PC-3 (cell line): ENCODE data around the gene NCF4. TPM values are rescaled to one million over a fixed set of nuclear protein-coding genes. Genes with fewer than 3 reads are reported as not detected.

Source experiments
- ATAC-seq: fragments of 200-7000 bp; cut with Tn5 transposase; 2 replicates; pipeline ENCODE4 v1.9.1; 2020; ENCODE audit warnings: mild to moderate bottlenecking, moderate library complexity
- Bru-seq: library from RNA; stranded (reverse); fragments of 400-500 nt; gene quantifications from one replicate; lab custom pipeline; 2021; lab: Mats Ljungman, UMichigan
- BruChase-seq, 2 experiments: library from RNA; stranded (reverse); fragments of 400-500 nt; gene quantifications; one replicate each; lab custom pipeline; 2021; lab: Mats Ljungman, UMichigan
- BruUV-seq: library from RNA; stranded (reverse); fragments of 400-500 nt; replicated peaks from 2 replicates; lab custom pipeline; 2021; lab: Mats Ljungman, UMichigan
- CTCF ChIA-PET: fragments of 300-600 bp; sonication (Branson Sonifier 250); formaldehyde crosslinking; loops from one replicate; lab custom pipeline; 2022; ENCODE audit warnings: antibody characterized with exemption; lab: Charles Lee
- POLR2A ChIA-PET: fragments of 300-600 bp; sonication (Branson Sonifier 250); formaldehyde crosslinking; loops from one replicate; lab custom pipeline; 2022; ENCODE audit warnings: antibody characterized with exemption; ENCODE audit not compliant: unreplicated experiment; lab: Charles Lee
- DNase-seq: peaks from one replicate; pipeline ENCODE4 v3.0.0-alpha.2; 2015
- H2AFZ ChIP-seq: fragments of 300-600 bp; sonication (generic); 2 replicates; pipeline ENCODE4 v1.6.0; 2016; ENCODE audit warnings: antibody characterized with exemption, low read length
- H3F3A ChIP-seq: fragments of 300-600 bp; sonication (generic); one replicate; pipeline ENCODE4 v1.6.0; 2017; ENCODE audit warnings: antibody characterized with exemption, low read length, control low read depth, mild to moderate bottlenecking; ENCODE audit not compliant: unreplicated experiment
- H3K27ac ChIP-seq: fragments of 300-600 bp; sonication (generic); 2 replicates; pipeline ENCODE4 v1.5.1; 2016; ENCODE audit warnings: mild to moderate bottlenecking, low read length
- H3K27me3 ChIP-seq: fragments of 300-600 bp; sonication (generic); 2 replicates; pipeline ENCODE4 v1.6.1; 2016; ENCODE audit warnings: low read length, mixed read lengths
- H3K36me3 ChIP-seq: fragments of 300-600 bp; sonication (generic); 2 replicates; pipeline ENCODE4 v1.6.1; 2016; ENCODE audit warnings: low read depth, mixed run types, low read length, mixed read lengths
- H3K4me1 ChIP-seq: fragments of 300-600 bp; sonication (generic); 2 replicates; pipeline ENCODE4 v1.5.1; 2016; ENCODE audit warnings: low read length; ENCODE audit not compliant: insufficient read depth
- H3K4me2 ChIP-seq: fragments of 300-600 bp; sonication (generic); 2 replicates; pipeline ENCODE4 v1.6.0; 2016; ENCODE audit warnings: low read length
- H3K4me3 ChIP-seq: fragments of 300-600 bp; sonication (generic); 2 replicates; pipeline ENCODE4 v1.5.1; 2016; ENCODE audit warnings: mild to moderate bottlenecking, low read length, mixed read lengths
- H3K79me2 ChIP-seq: fragments of 300-600 bp; sonication (generic); 2 replicates; pipeline ENCODE4 v1.6.1; 2017; ENCODE audit warnings: low read length, mixed read lengths
- H3K9ac ChIP-seq: fragments of 300-600 bp; sonication (generic); 2 replicates; pipeline ENCODE4 v1.6.0; 2016; ENCODE audit warnings: mild to moderate bottlenecking, low read length
- H3K9me2 ChIP-seq: fragments of 300-600 bp; sonication (generic); replicated peaks from 2 replicates; pipeline ENCODE4 v1.6.1; 2016; ENCODE audit warnings: mixed run types, low read length, mixed read lengths
- H3K9me3 ChIP-seq: fragments of 300-600 bp; sonication (generic); 2 replicates; pipeline ENCODE4 v1.6.1; 2016; ENCODE audit warnings: low read length, mixed read lengths
- H4K20me1 ChIP-seq: fragments of 300-600 bp; sonication (generic); 2 replicates; pipeline ENCODE4 v1.6.1; 2016; ENCODE audit warnings: low read length, mixed read lengths
- EZH2 ChIP-seq: fragments of 300-600 bp; sonication (generic); IDR thresholded peaks from one replicate; pipeline ENCODE4 v1.6.1; 2017; ENCODE audit warnings: antibody characterized with exemption, mild to moderate bottlenecking, low read length; ENCODE audit not compliant: unreplicated experiment
- EZH2phosphoT487 ChIP-seq: fragments of 300-600 bp; sonication (generic); IDR thresholded peaks from 2 replicates; pipeline ENCODE4 v1.6.1; 2018; ENCODE audit warnings: mild to moderate bottlenecking, antibody characterized with exemption, low read length, borderline replicate concordance
- intact Hi-C: fragments of 100-400 bp; cut with micrococcal nuclease; formaldehyde crosslinking; loops from 2 replicates; pipeline ENCODE4 v1.9.0; 2023
- long read RNA-seq: library from polyadenylated mRNA; unstranded; transcript quantifications from one replicate; pipeline ENCODE4 v2.0.0, GENCODE V29; 2021; ENCODE audit not compliant: unreplicated experiment
- total RNA-seq: library from RNA; depleted of rRNA; stranded (reverse); fragments of >200 nt; gene quantifications from 2 replicates; pipeline ENCODE4 v1.2.3, GENCODE V29; 2014; rRNA removed
- TF ChIP-seq, protein P1 (sequence below): fragments of 300-600 bp; sonication (generic); conservative IDR thresholded peaks from 2 replicates; pipeline ENCODE4 v1.5.1; 2017; ENCODE audit warnings: antibody characterized with exemption, low read depth, mild to moderate bottlenecking, low read length

Gene NCF4
- 0.47 TPM in 1 of 2 replicates, not detected in the other for total RNA-seq
- percentile 5 among the genes with signal in this experiment for Bru-seq, nascent RNA
- not detected for BruChase-seq, experiment 1, labeled RNA remaining after a 6-hour chase
- BruChase-seq, experiment 2, labeled RNA remaining after a 2-hour chase, result not detected
- long read RNA-seq, result 0 reads

GRCh38 chr22:36860821-36861659, at the start of gene NCF4:
NCF4 (plus strand) TSS chr22:36861006; CDS start chr22:36861172, 166 bp downstream.
- intact Hi-C loops, result no loop called here
- H3K4me1 ChIP-seq, result no peaks in the 10 kb centered on the region
- no peaks in the 10 kb centered on the region; the same call in 1 of the 2 replicates for H3K36me3 ChIP-seq
- no peaks in the 10 kb centered on the region for H3K79me2 ChIP-seq
- H3K9me3 ChIP-seq, result no peaks in the 10 kb centered on the region
- H3K27me3 ChIP-seq, result 0 out of 2 replicates have a peak, but pooled peaks cover 6% of the 10 kb centered on the region
- DNase-seq (no peak), ATAC-seq (no peak)
- no peak within 1 kb of the TSS for H3K9ac ChIP-seq
- ChIA-PET POLR2A (no interaction called here), CTCF (no interaction called here)
- H4K20me1 ChIP-seq, result no peaks in the 10 kb centered on the region
- no peaks in the 10 kb centered on the region for H3F3A ChIP-seq
- no peaks in the 10 kb centered on the region for H3K9me2 ChIP-seq
- no TSS peak for BruUV-seq
- no peak within 1 kb of the TSS for H3K4me3 ChIP-seq
- H3K27ac ChIP-seq, result no peak within 1 kb of the TSS
- no peak within 1 kb of the TSS for H3K4me2 ChIP-seq
- no peak for TF ChIP-seq EZH2
- no peak within 1 kb of the TSS for H2AFZ ChIP-seq

GRCh38 chr22:36811094-36811800, 49.6 kb upstream of the NCF4 start:
- no peaks in the 10 kb centered on the region for H3K36me3 ChIP-seq
- ChIA-PET POLR2A (no interaction called here), CTCF (no interaction called here)
- H3K4me1 ChIP-seq, result no peaks in the 10 kb centered on the region
- H3K79me2 ChIP-seq, result no peaks in the 10 kb centered on the region
- no peaks in the 10 kb centered on the region for H3K9me3 ChIP-seq
- H3K4me2 ChIP-seq, result no peak overlapping the region
- H3K9ac ChIP-seq, result no peak overlapping the region
- TF ChIP-seq EZH2, result no peak
- TF ChIP-seq EZH2phosphoT487, result no peak
- ATAC-seq, result no peak
- no peaks in the 10 kb centered on the region for H3K9me2 ChIP-seq
- H2AFZ ChIP-seq, result no peak overlapping the region
- H3K27ac ChIP-seq, result no peak overlapping the region
- H3F3A ChIP-seq, result no peaks in the 10 kb centered on the region
- no peaks in the 10 kb centered on the region for H4K20me1 ChIP-seq
- H3K4me3 ChIP-seq, result no peak overlapping the region
- DNase-seq, result no peak
- H3K27me3 ChIP-seq, result peaks cover 29% of the 10 kb centered on the region
- intact Hi-C loops, result no loop called here
- no TSS peak for BruUV-seq

DNA sequence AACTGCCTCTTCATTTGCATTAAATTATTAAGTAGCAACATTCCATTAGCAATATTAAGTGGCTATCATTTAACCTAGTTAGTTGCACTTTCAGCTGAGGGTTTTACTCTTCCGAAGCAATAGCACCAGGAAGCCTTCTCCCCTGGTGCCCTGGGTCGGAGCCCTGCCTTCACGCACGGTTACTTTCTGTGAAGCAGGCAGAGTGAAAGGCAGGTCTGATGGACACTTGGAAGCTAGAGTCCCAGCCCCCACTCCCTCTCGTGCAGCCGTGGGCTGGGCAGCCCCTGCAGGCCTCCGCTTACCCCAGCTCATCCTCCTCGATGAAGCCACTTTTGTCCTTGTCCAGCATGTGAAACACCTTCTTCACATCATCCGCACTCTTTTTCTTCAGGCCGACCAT, 46.0 kb upstream of the NCF4 start:
- BruUV-seq, result no TSS peak
- no peaks in the 10 kb centered on the region for H3K9me3 ChIP-seq
- H4K20me1 ChIP-seq, result no peaks in the 10 kb centered on the region
- intact Hi-C loops, result no loop called here
- H3K4me3 ChIP-seq, result no peak overlapping the region
- ATAC-seq, result no peak
- H2AFZ ChIP-seq, result no peak overlapping the region
- H3K36me3 ChIP-seq, result no peaks in the 10 kb centered on the region
- peaks cover 52% of the 10 kb centered on the region for H3K27me3 ChIP-seq
- no peaks in the 10 kb centered on the region for H3F3A ChIP-seq
- TF ChIP-seq, protein P1, sequence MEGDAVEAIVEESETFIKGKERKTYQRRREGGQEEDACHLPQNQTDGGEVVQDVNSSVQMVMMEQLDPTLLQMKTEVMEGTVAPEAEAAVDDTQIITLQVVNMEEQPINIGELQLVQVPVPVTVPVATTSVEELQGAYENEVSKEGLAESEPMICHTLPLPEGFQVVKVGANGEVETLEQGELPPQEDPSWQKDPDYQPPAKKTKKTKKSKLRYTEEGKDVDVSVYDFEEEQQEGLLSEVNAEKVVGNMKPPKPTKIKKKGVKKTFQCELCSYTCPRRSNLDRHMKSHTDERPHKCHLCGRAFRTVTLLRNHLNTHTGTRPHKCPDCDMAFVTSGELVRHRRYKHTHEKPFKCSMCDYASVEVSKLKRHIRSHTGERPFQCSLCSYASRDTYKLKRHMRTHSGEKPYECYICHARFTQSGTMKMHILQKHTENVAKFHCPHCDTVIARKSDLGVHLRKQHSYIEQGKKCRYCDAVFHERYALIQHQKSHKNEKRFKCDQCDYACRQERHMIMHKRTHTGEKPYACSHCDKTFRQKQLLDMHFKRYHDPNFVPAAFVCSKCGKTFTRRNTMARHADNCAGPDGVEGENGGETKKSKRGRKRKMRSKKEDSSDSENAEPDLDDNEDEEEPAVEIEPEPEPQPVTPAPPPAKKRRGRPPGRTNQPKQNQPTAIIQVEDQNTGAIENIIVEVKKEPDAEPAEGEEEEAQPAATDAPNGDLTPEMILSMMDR, result no peak
- TF ChIP-seq EZH2phosphoT487 (no peak), EZH2 (no peak)
- H3K9ac ChIP-seq, result no peak overlapping the region
- POLR2A ChIA-PET, result interaction anchor here (0.6 kb wide), 1 partner anchor 240 kb away, joined by 3 read pairs; no protein-coding TSS in a partner anchor
- DNase-seq, result no peak
- CTCF ChIA-PET, result no interaction called here
- no peaks in the 10 kb centered on the region for H3K79me2 ChIP-seq
- H3K4me1 ChIP-seq, result no peaks in the 10 kb centered on the region
- no peak overlapping the region for H3K27ac ChIP-seq
- no peaks in the 10 kb centered on the region for H3K9me2 ChIP-seq
- H3K4me2 ChIP-seq, result no peak overlapping the region
